BJ (cell line): Measurements from ENCODE around the gene KIF3C. TPM values are rescaled to one million over a fixed set of nuclear protein-coding genes. Genes with fewer than 3 reads are reported as not detected.
"Not testable (repeated sequence)": the region's sequence is repeated elsewhere in the genome, so short reads cannot be mapped to it uniquely, and the experiment has no call there.

Source experiments
- CTCF ChIA-PET: fragments of 350-600 bp; formaldehyde crosslinking; extraction: SDS; loops from one replicate; lab custom pipeline; 2021; ENCODE audit warnings: antibody characterized with exemption, inconsistent platforms; lab: Yijun Ruan, JAX
- POLR2A ChIA-PET: fragments of 300-600 bp; sonication (Branson Sonifier 250); formaldehyde crosslinking; extraction: SDS; loops from one replicate; lab custom pipeline; 2021; ENCODE audit warnings: antibody characterized with exemption; lab: Charles Lee
- DNase-seq: peaks from one replicate; pipeline ENCODE4 v3.0.0-alpha.2; 2011; ENCODE audit warnings: low read depth
- H3K27me3 ChIP-seq: 2 replicates; pipeline ENCODE4 v1.6.0; 2011; ENCODE audit warnings: low read length; ENCODE audit not compliant: control insufficient read depth, insufficient read depth
- H3K36me3 ChIP-seq: 2 replicates; pipeline ENCODE4 v1.5.1; 2011; ENCODE audit warnings: low read length; ENCODE audit not compliant: control insufficient read depth, insufficient read depth
- H3K4me3 ChIP-seq: 2 replicates; pipeline ENCODE4 v1.5.1; 2011; ENCODE audit warnings: low read depth, mild to moderate bottlenecking, control low read depth, low read length
- CTCF ChIP-seq: IDR thresholded peaks from 2 replicates; pipeline ENCODE4 v1.5.1; 2011; ENCODE audit warnings: low read depth, mild to moderate bottlenecking, control low read depth, inconsistent platforms, low read length, moderate library complexity; ENCODE audit not compliant: insufficient read depth
- polyA plus RNA-seq: library from polyadenylated mRNA; depleted of rRNA; stranded (reverse); fragments of >200 nt; gene quantifications from 2 replicates; pipeline ENCODE4 v1.2.3, GENCODE V29; 2011

KIF3C gene
- polyA plus RNA-seq, 1 experiment: 6.6 TPM

- CTCF ChIA-PET: interaction anchor here (0.7 to 1.1 kb wide), 2 partner anchors 21 to 112 kb away, joined by 3 read pairs; partner anchors contain the start of gene KIF3C
- TF ChIP-seq CTCF: no peak
- POLR2A ChIA-PET: no interaction called here
Observed at GRCh38 chr2:25960396-25960795, 21.9 kb downstream of the KIF3C start.

GRCh38 chr2:25958611-25959010, 23.7 kb downstream of the KIF3C start:
- H3K27me3 ChIP-seq, POLR2A ChIA-PET, H3K36me3 ChIP-seq, DNase-seq, H3K4me3 ChIP-seq: not testable (repeated sequence)
- CTCF ChIA-PET: interaction anchor here (1.0 to 1.5 kb wide), 2 partner anchors 8 to 619 kb away, joined by 5 to 6 read pairs; no protein-coding TSS in a partner anchor

More at GRCh38 chr2:25960396-25960795, 21.9 kb downstream of the KIF3C start:
- Histone ChIP-seq H3K27me3 (no peaks in the 10 kb centered on the region), H3K4me3 (no peak overlapping the region), H3K36me3 (peaks cover 1% of the 10 kb centered on the region; the same call in 1 of the 2 replicates)
- DNase-seq: no peak

GRCh38 chr2:25957743-25958142, 24.6 kb downstream of the KIF3C start:
- Histone ChIP-seq H3K27me3 (no peaks in the 10 kb centered on the region), H3K36me3 (peaks cover 1% of the 10 kb centered on the region; the same call in 1 of the 2 replicates), H3K4me3 (no peak overlapping the region)
- no peak for TF ChIP-seq CTCF
- POLR2A ChIA-PET: no interaction called here
- DNase-seq: no peak
- CTCF ChIA-PET: interaction anchor here (2.1 kb wide), 1 partner anchor 106 kb away, joined by 9 read pairs; no protein-coding TSS in a partner anchor

- ChIA-PET CTCF (interaction anchor here (0.5 to 2.1 kb wide), 6 partner anchors 8 to 331 kb away, joined by 3 to 9 read pairs (median 4); no protein-coding TSS in a partner anchor), POLR2A (no interaction called here)
- no peaks in the 10 kb centered on the region for H3K27me3 ChIP-seq
- no peak for TF ChIP-seq CTCF
- H3K4me3 ChIP-seq: no peak overlapping the region
- no peak for DNase-seq
- peaks cover 1% of the 10 kb centered on the region; the same call in 1 of the 2 replicates for H3K36me3 ChIP-seq
Observed at GRCh38 chr2:25955869-25956535, 26.3 kb downstream of the KIF3C start.

GRCh38 chr2:25955036-25955435, 27.3 kb downstream of the KIF3C start:
- H3K4me3 ChIP-seq: no peak overlapping the region
- CTCF ChIA-PET: interaction anchor here (1.3 kb wide), 1 partner anchor 102 kb away, joined by 3 read pairs; no protein-coding TSS in a partner anchor
- POLR2A ChIA-PET: no interaction called here
- H3K36me3 ChIP-seq: peaks cover 1% of the 10 kb centered on the region; the same call in 1 of the 2 replicates
- DNase-seq: no peak
- no peak for TF ChIP-seq CTCF
- no peaks in the 10 kb centered on the region for H3K27me3 ChIP-seq
